Mucosa of descending colon (tissue), 3 donors: ENCODE results near the gene OR1F1. TPM values are rescaled to one million over a fixed set of nuclear protein-coding genes. Genes with fewer than 3 reads are reported as not detected.

ENCODE experiments used
- ATAC-seq: fragments of 200-7000 bp; cut with Tn5 transposase; one replicate; pipeline ENCODE4 v1.9.1; 2020; ENCODE audit warnings: mild to moderate bottlenecking, moderate library complexity
- DNase-seq, 3 donors: peaks; one replicate each; pipeline ENCODE4 v3.0.0-alpha.2; 2020
- H3K36me3 ChIP-seq: fragments of 200-600 bp; one replicate; pipeline ENCODE4 v1.8.0; 2021; ENCODE audit warnings: low read depth, mild to moderate bottlenecking
- H3K4me1 ChIP-seq: fragments of 200-600 bp; one replicate; pipeline ENCODE4 v1.8.0; 2021; ENCODE audit warnings: low read depth, mild to moderate bottlenecking
- H3K4me3 ChIP-seq: fragments of 200-600 bp; one replicate; pipeline ENCODE4 v1.8.0; 2021; ENCODE audit warnings: mild to moderate bottlenecking
- H3K9me3 ChIP-seq: fragments of 200-600 bp; one replicate; pipeline ENCODE4 v1.8.0; 2021; ENCODE audit warnings: mild to moderate bottlenecking
- CTCF ChIP-seq: fragments of 200-600 bp; IDR thresholded peaks from one replicate; pipeline ENCODE4 v1.8.0; 2022; ENCODE audit warnings: antibody characterized with exemption, mild to moderate bottlenecking
- intact Hi-C, 2 donors: fragments of 100-400 bp; cut with DNase I in 1 of 2; cut with micrococcal nuclease in 1 of 2; formaldehyde crosslinking; loops; one replicate each; pipeline versions ENCODE4 v1.11.0 to v1.11.1; 2022; cut with DNase I, micrococcal nuclease
- total RNA-seq, 3 donors: library from RNA; stranded (reverse); fragmentation: NEBNext Ultra II Directional in 2 of 3; extraction: Animal tissue kit (Norgen Biotek cat#: 25700) in 2 of 3; gene quantifications; one replicate each; pipeline versions ENCODE4 v1.2.1 to v1.2.4, GENCODE V29; 2021 to 2023
- donor health status: DM: no; HTN: no; CAD: no; lungs with moderate emphysema.
- donor health status: DM: no; HTN: no; CAD: no.
- donor health status: DM: no; HTN: yes; CAD: no.

The OR1F1 gene
- total RNA-seq, 3 donors from 2014 or later: not detected

GRCh38 chr16:3148256-3149192 lies 39.5 kb upstream of the OR1F1 start:
- H3K9me3 ChIP-seq: no peaks in the 10 kb centered on the region
- no peak for ATAC-seq
- no peak for TF ChIP-seq CTCF

GRCh38 chr16:3149193-3149530 lies 38.8 kb upstream of the OR1F1 start:
- H3K9me3 ChIP-seq: no peaks in the 10 kb centered on the region
- intact Hi-C loops: no loop called here
- no peak for DNase-seq
- no peak for TF ChIP-seq CTCF
- peaks cover 14% of the 10 kb centered on the region for H3K4me1 ChIP-seq
- H3K36me3 ChIP-seq: no peaks in the 10 kb centered on the region
- no peak overlapping the region for H3K4me3 ChIP-seq
- ATAC-seq: no peak

More at GRCh38 chr16:3148256-3149192, 39.5 kb upstream of the OR1F1 start:
- no peaks in the 10 kb centered on the region for H3K36me3 ChIP-seq
- intact Hi-C loops: no loop called here
- DNase-seq: peak in 1 of 3 donors; percentile 15
- H3K4me3 ChIP-seq: no peak overlapping the region
- peaks cover 18% of the 10 kb centered on the region for H3K4me1 ChIP-seq

GRCh38 chr16:3149630-3150345 lies 38.2 kb upstream of the OR1F1 start:
- Histone ChIP-seq H3K9me3 (no peaks in the 10 kb centered on the region), H3K36me3 (no peaks in the 10 kb centered on the region), H3K4me1 (peaks cover 14% of the 10 kb centered on the region), H3K4me3 (peak overlapping the region; percentile 24)
- ATAC-seq (peak; percentile 72), DNase-seq (peak; percentile 86 to 87 (median 87))
- intact Hi-C loops: no loop called here
- TF ChIP-seq CTCF: peak; percentile 40

- Histone ChIP-seq H3K36me3 (no peaks in the 10 kb centered on the region), H3K4me3 (peak overlapping the region; percentile 24), H3K4me1 (peaks cover 14% of the 10 kb centered on the region), H3K9me3 (no peaks in the 10 kb centered on the region)
- ATAC-seq: peak; percentile 92
- intact Hi-C loops: no loop called here
- peak; percentile 97 to 98 (median 97) for DNase-seq
- TF ChIP-seq CTCF: no peak
These were observed 37.4 kb upstream of the OR1F1 start for GRCh38 chr16:3150346-3151218.

GRCh38 chr16:3152027-3152276 lies 36.1 kb upstream of the OR1F1 start:
- DNase-seq: no peak
- Histone ChIP-seq H3K9me3 (no peaks in the 10 kb centered on the region), H3K4me3 (no peak overlapping the region), H3K36me3 (no peaks in the 10 kb centered on the region), H3K4me1 (peaks cover 14% of the 10 kb centered on the region)
- no peak for ATAC-seq
- no peak for TF ChIP-seq CTCF
- intact Hi-C loops: no loop called here
